Measurements from ENCODE around the gene HMGXB3.

- no peak for TF ChIP-seq CTCF (IDR thresholded peaks at IDR 0.05)
- no peak for TF ChIP-seq POLR2AphosphoS5 (IDR thresholded peaks at IDR 0.05)
- TF ChIP-seq POLR2A (IDR thresholded peaks at IDR 0.05) = no peak
- no peak for TF ChIP-seq EP300 (IDR thresholded peaks at IDR 0.05)
Measured at GRCh38 chr5:149998281-149998680, 2.3 kb upstream of the HMGXB3 start.

All from sigmoid colon (tissue), 4 donors.